ENCODE measurements around the gene MMRN1. TPM values are rescaled to one million over a fixed set of nuclear protein-coding genes. Genes with fewer than 3 reads are reported as not detected.

The MMRN1 gene
- total RNA-seq, 2 donors from 2014 or later: 7.3 to 17.8 TPM

DNA sequence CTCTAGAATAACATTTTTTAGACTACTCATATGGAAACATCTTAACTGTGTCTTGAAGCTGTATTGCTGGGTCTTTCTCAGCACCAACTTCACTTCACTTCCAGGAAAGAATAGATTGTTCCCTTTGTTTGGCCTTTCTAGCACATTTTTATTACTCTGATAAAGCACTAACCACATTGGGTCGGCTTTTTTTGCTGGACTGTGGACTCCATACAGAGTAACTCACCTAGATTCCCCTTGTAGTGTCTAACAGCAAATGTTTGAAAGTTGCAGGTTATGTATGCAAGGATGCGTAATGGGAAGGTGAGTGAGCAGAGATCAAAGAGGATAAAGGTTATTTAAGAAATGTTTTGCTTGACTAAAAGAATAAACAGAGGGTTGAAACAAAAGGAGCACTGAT, 101.2 kb downstream of the MMRN1 start:
- no peaks in the 10 kb centered on the region for H3K27me3 ChIP-seq (replicated peaks; ENCODE audit: insufficient read depth)
- no peaks in the 10 kb centered on the region for H3K36me3 ChIP-seq
- no peak for ATAC-seq (ENCODE audit: insufficient number of reproducible peaks, low FRiP score, low read depth)
- DNase-seq (ENCODE audit: low spot score): no peak
- no peak overlapping the region for H3K27ac ChIP-seq
- H3K4me3 ChIP-seq: no peak overlapping the region
- H3K9me3 ChIP-seq: no peaks in the 10 kb centered on the region
- TF ChIP-seq, protein P1, sequence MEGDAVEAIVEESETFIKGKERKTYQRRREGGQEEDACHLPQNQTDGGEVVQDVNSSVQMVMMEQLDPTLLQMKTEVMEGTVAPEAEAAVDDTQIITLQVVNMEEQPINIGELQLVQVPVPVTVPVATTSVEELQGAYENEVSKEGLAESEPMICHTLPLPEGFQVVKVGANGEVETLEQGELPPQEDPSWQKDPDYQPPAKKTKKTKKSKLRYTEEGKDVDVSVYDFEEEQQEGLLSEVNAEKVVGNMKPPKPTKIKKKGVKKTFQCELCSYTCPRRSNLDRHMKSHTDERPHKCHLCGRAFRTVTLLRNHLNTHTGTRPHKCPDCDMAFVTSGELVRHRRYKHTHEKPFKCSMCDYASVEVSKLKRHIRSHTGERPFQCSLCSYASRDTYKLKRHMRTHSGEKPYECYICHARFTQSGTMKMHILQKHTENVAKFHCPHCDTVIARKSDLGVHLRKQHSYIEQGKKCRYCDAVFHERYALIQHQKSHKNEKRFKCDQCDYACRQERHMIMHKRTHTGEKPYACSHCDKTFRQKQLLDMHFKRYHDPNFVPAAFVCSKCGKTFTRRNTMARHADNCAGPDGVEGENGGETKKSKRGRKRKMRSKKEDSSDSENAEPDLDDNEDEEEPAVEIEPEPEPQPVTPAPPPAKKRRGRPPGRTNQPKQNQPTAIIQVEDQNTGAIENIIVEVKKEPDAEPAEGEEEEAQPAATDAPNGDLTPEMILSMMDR (IDR thresholded peaks at IDR 0.05): no peak
- no peaks in the 10 kb centered on the region for H3K4me1 ChIP-seq (ENCODE audit: control insufficient read depth in 1 of 2, low read depth in 2 of 2)

- DNase-seq (ENCODE audit: low spot score): no peak
- H3K9me3 ChIP-seq: no peaks in the 10 kb centered on the region
- no peak overlapping the region for H3K4me3 ChIP-seq
- no peaks in the 10 kb centered on the region for H3K36me3 ChIP-seq
- no peak for ATAC-seq (ENCODE audit: insufficient number of reproducible peaks, low FRiP score, low read depth)
- H3K27ac ChIP-seq: no peak overlapping the region
- TF ChIP-seq, protein P1 (IDR thresholded peaks at IDR 0.05): no peak
- no peaks in the 10 kb centered on the region for H3K27me3 ChIP-seq (replicated peaks; ENCODE audit: insufficient read depth)
- H3K4me1 ChIP-seq (ENCODE audit: control insufficient read depth in 1 of 2, low read depth in 2 of 2): no peaks in the 10 kb centered on the region
Measured at GRCh38 chr4:89997171-89997704, 102.6 kb downstream of the MMRN1 start.

- no peaks in the 10 kb centered on the region for H3K27me3 ChIP-seq (replicated peaks; ENCODE audit: insufficient read depth)
- no peak overlapping the region for H3K27ac ChIP-seq
- TF ChIP-seq, protein P1 (IDR thresholded peaks at IDR 0.05): no peak
- H3K9me3 ChIP-seq: no peaks in the 10 kb centered on the region
- H3K4me1 ChIP-seq (ENCODE audit: control insufficient read depth in 1 of 2, low read depth in 2 of 2): no peaks in the 10 kb centered on the region
- ATAC-seq (ENCODE audit: insufficient number of reproducible peaks, low FRiP score, low read depth): no peak
- no peak for DNase-seq (ENCODE audit: low spot score)
- no peak overlapping the region for H3K4me3 ChIP-seq
- H3K36me3 ChIP-seq: no peaks in the 10 kb centered on the region
Measured at GRCh38 chr4:89998469-89999011, 103.9 kb downstream of the MMRN1 start.

DNA sequence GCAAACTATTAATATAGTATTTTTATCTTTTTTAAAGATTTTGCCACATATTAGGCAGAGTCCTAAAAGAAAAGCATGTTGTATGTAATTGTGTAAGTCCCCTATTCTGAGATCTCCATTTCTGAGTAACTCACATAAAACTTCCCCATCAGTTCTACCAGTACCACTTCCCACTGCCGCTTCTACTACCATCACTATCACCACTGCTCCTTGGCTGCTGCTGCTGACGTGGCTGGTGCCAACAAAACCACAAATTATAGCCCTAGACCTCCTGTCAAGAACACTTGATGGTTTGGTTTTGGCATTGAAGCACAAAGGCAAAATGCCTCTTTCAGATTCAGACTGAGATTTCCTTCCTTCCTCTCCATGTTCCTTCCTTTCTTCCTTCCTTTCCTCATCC, 106.4 kb downstream of the MMRN1 start:
- TF ChIP-seq, protein P1 (IDR thresholded peaks at IDR 0.05): no peak
- Histone ChIP-seq H3K27ac (no peak overlapping the region), H3K36me3 (no peaks in the 10 kb centered on the region), H3K27me3 (replicated peaks; ENCODE audit: insufficient read depth) (no peaks in the 10 kb centered on the region), H3K4me1 (ENCODE audit: control insufficient read depth in 1 of 2, low read depth in 2 of 2) (no peaks in the 10 kb centered on the region), H3K9me3 (no peaks in the 10 kb centered on the region), H3K4me3 (no peak overlapping the region)
- ATAC-seq (ENCODE audit: insufficient number of reproducible peaks, low FRiP score, low read depth): no peak
- no peak for DNase-seq (ENCODE audit: low spot score)

GRCh38 chr4:90002441-90003062, 107.9 kb downstream of the MMRN1 start:
- H3K27ac ChIP-seq: no peak overlapping the region
- no peaks in the 10 kb centered on the region for H3K9me3 ChIP-seq
- no peaks in the 10 kb centered on the region for H3K36me3 ChIP-seq
- H3K27me3 ChIP-seq (replicated peaks; ENCODE audit: insufficient read depth): no peaks in the 10 kb centered on the region
- TF ChIP-seq, protein P1 (IDR thresholded peaks at IDR 0.05): no peak
- DNase-seq (ENCODE audit: low spot score) (no peak), ATAC-seq (ENCODE audit: insufficient number of reproducible peaks, low FRiP score, low read depth) (no peak)
- H3K4me1 ChIP-seq (ENCODE audit: control insufficient read depth in 1 of 2, low read depth in 2 of 2): no peaks in the 10 kb centered on the region
- no peak overlapping the region for H3K4me3 ChIP-seq

Other genes starting within 250 kb of the MMRN1 start
- 10 to 100 TPM in 1 of 2 donors, 1 to 10 TPM in 1; 1.5 to 14.3 TPM for gene SNCA, start 57.7 kb upstream of the MMRN1 start, total RNA-seq
- gene CCSER1, start 232.5 kb downstream of the MMRN1 start, total RNA-seq: 1 to 10 TPM; 1.5 to 2.7 TPM

All from thoracic aorta (tissue), 2 donors.